HFFc6 (cell line): ENCODE data around the gene KCNQ1. TPM values are rescaled to one million over a fixed set of nuclear protein-coding genes. Genes with fewer than 3 reads are reported as not detected.

Experiments used
- DNase-seq: peaks from one replicate; pipeline ENCODE4 v3.0.0-alpha.2; 2018
- H3K27ac Mint-ChIP-seq: 2 replicates; pipeline ENCODE4 v1.8.0; 2020; ENCODE audit warnings: mild to moderate bottlenecking, mixed read lengths
- H3K27me3 Mint-ChIP-seq: 2 replicates; pipeline ENCODE4 v1.8.0; 2021; ENCODE audit warnings: mild to moderate bottlenecking, moderate library complexity, mixed read lengths; ENCODE audit not compliant: insufficient read depth
- H3K36me3 Mint-ChIP-seq: 2 replicates; pipeline ENCODE4 v1.8.0; 2021; ENCODE audit warnings: low read depth, mixed read lengths
- H3K4me1 Mint-ChIP-seq: 2 replicates; pipeline ENCODE4 v1.8.0; 2020; ENCODE audit warnings: low read depth, mixed read lengths
- H3K4me3 Mint-ChIP-seq: 2 replicates; pipeline ENCODE4 v1.8.0; 2020; ENCODE audit warnings: mild to moderate bottlenecking, moderate library complexity, mixed read lengths
- H3K9me3 Mint-ChIP-seq: 2 replicates; pipeline ENCODE4 v1.8.0; 2020; ENCODE audit warnings: mild to moderate bottlenecking, mixed read lengths
- total RNA-seq, 6 experiments: library from RNA; stranded (reverse); fragmentation: NEBNext Ultra II Directional; extraction: Animal tissue kit (Norgen Biotek cat#: 25700); gene quantifications; 2 replicates in 1 of 6; 3 replicates in 5 of 6; pipeline ENCODE4 v1.2.3, GENCODE V29; 2021
- TF ChIP-seq, protein P1 (sequence below): fragments of 200-600 bp; sonication (generic); IDR thresholded peaks from 2 replicates; pipeline ENCODE4 v1.5.0; 2021; ENCODE audit warnings: antibody characterized with exemption, mild to moderate bottlenecking

The KCNQ1 gene
- total RNA-seq, 6 experiments from 2014 or later = not detected

DNA sequence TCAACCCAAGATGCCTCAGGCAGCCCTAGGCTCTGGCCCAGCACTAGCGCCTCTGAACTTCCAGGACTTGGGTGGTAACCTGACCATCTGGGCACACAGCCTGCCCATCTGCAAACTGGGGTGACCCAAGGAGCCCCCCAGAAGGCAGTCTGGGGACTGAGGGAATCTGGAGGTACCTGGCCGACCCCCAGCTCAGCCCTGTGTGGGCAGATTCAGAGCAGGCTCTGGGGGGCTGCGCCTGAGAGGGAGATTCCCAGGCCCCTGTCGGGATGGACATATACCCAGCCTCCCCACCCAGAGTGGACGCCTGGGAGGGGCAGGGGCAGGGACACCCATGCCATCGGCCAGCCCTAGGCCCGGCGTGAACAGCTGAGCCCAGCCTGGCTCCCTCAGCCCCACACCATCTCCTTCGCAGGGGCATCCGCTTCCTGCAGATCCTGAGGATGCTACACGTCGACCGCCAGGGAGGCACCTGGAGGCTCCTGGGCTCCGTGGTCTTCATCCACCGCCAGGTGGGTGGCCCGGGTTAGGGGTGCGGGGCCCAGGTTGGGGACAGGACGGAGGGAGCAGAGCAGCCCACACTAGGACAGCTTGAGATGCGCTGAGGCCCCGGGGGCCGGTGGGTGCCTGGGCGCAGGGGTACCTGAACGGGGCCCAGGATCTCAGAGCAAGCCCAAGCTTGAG is 126.9 kb downstream of the KCNQ1 start:
- Mint-ChIP-seq H3K36me3 (no peaks in the 10 kb centered on the region), H3K4me3 (no peak overlapping the region), H3K9me3 (no peaks in the 10 kb centered on the region), H3K27me3 (peaks cover 6% of the 10 kb centered on the region; the same call in 1 of the 2 replicates), H3K27ac (no peak overlapping the region), H3K4me1 (no peaks in the 10 kb centered on the region)
- DNase-seq = no peak
- TF ChIP-seq, protein P1, sequence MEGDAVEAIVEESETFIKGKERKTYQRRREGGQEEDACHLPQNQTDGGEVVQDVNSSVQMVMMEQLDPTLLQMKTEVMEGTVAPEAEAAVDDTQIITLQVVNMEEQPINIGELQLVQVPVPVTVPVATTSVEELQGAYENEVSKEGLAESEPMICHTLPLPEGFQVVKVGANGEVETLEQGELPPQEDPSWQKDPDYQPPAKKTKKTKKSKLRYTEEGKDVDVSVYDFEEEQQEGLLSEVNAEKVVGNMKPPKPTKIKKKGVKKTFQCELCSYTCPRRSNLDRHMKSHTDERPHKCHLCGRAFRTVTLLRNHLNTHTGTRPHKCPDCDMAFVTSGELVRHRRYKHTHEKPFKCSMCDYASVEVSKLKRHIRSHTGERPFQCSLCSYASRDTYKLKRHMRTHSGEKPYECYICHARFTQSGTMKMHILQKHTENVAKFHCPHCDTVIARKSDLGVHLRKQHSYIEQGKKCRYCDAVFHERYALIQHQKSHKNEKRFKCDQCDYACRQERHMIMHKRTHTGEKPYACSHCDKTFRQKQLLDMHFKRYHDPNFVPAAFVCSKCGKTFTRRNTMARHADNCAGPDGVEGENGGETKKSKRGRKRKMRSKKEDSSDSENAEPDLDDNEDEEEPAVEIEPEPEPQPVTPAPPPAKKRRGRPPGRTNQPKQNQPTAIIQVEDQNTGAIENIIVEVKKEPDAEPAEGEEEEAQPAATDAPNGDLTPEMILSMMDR = no peak

DNA sequence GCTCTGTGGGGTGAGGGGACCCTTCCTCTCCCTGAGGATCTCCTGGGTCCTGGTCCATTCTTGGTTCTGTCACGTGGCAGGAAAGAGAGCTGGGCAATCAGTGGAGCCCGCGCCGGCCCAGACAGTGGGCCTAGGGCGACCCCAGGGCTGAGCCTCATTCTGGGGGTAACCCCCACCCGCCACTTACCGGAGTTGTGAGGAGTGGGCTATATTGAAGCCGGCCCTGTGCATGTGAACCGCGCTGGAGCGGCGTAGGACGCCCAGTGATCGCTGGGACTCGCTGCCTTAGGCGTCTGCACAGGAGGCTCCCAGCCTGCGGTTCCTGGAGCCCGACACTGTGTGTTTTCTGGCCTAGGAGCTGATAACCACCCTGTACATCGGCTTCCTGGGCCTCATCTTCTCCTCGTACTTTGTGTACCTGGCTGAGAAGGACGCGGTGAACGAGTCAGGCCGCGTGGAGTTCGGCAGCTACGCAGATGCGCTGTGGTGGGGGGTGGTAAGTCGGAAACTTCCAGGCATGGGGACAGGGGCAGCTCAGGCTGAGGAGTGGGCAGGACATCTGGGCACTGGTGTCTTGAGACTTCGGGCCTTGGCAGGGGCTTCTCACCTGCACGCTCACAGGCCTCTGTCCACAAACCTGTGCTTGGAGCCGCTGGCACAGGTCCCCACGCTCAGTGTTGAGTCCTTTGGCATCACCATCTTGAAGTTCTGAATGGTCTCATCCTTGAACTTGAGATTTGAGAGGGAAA is 127.9 kb downstream of the KCNQ1 start:
- Mint-ChIP-seq H3K9me3 (no peaks in the 10 kb centered on the region), H3K27me3 (peaks cover 8% of the 10 kb centered on the region; the same call in 1 of the 2 replicates), H3K4me1 (no peaks in the 10 kb centered on the region), H3K27ac (no peak overlapping the region), H3K4me3 (no peak overlapping the region), H3K36me3 (no peaks in the 10 kb centered on the region)
- TF ChIP-seq, protein P1 = no peak
- DNase-seq = no peak

DNA sequence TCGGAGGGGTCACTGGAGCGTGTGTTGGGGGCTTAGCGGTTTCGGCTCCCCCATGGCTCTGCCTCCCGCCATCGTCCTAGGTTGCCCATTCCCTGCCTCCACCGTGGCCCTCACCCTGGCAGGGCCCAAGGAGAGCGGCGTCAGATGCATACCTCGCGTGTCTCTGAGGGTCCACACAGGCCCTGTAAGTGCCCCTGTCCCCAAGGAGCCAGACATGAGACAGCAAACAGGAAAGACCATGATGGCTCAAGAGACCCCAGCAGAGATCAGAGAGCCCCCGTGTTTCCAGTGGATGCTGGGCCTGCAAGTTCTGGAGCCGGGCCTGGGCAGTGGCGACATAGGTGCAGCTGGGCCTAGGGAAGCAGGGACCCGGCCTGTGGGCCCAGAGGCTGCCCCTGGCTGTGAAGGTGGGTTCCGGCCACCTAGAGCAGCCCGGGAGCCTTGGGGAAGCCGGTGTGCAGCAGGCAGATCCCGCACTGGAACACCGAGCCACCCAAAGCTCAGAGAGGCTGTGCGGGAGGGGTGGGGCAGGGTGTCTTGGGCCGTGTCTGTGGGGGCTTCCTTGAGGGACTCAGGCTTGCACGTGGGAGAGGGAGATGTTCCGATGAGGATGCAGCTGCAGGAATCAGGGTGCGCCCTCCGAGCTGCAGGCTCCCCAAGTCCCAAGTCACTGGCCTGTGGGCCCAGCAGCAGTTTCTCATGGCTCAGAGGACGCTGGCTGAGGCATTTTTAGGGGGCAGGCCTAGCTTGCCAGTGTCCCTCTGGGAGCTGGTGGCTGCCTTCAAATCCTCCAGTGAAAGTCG is 128.6 kb downstream of the KCNQ1 start:
- H3K4me1 Mint-ChIP-seq = no peaks in the 10 kb centered on the region
- no peak overlapping the region for H3K4me3 Mint-ChIP-seq
- TF ChIP-seq, protein P1 = no peak
- no peak for DNase-seq
- no peaks in the 10 kb centered on the region for H3K36me3 Mint-ChIP-seq
- peaks cover 8% of the 10 kb centered on the region; the same call in 1 of the 2 replicates for H3K27me3 Mint-ChIP-seq
- H3K9me3 Mint-ChIP-seq = no peaks in the 10 kb centered on the region
- H3K27ac Mint-ChIP-seq = no peak overlapping the region

DNA sequence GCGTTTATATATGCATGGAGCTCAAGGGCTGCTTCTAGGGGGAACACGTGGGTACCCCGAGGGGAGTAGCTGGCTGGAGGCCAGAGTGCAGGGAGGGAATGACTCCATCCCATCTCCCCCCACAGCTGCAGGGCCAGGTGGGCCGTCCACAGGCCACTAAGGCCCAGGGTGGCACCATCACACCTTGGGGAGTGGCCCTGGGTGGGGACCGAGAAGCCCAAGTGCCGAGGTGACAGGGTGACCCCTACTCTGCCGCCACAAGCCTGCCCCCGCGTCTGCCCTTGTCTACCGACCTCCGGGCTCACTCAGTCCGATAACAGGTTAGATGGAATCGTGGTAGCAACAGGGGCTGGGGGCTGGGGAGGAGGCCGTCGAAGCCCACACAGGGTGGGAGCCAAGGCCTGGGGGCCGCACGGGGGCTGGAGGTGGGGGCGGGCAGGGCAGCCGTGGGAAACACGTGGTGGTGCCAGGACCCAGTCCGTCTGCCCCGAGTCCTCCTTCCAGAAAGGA is 129.3 kb downstream of the KCNQ1 start:
- Mint-ChIP-seq H3K27me3 (peaks cover 7% of the 10 kb centered on the region; the same call in 1 of the 2 replicates), H3K36me3 (no peaks in the 10 kb centered on the region), H3K27ac (no peak overlapping the region), H3K9me3 (no peaks in the 10 kb centered on the region), H3K4me1 (no peaks in the 10 kb centered on the region), H3K4me3 (no peak overlapping the region)
- no peak for DNase-seq
- TF ChIP-seq, protein P1 = no peak
